T-helper 2 cell (primary cell): ENCODE results near the gene ABHD6.
"Not testable (repeated sequence)": the region's sequence is repeated elsewhere in the genome, so short reads cannot be mapped to it uniquely, and the experiment has no call there.

ENCODE experiments used
- DNase-seq, 5 experiments: peaks; one replicate each; pipeline versions ENCODE4 v3.0.0 to v3.0.0-alpha.2; 2012 to 2022

Gene ABHD6

DNA sequence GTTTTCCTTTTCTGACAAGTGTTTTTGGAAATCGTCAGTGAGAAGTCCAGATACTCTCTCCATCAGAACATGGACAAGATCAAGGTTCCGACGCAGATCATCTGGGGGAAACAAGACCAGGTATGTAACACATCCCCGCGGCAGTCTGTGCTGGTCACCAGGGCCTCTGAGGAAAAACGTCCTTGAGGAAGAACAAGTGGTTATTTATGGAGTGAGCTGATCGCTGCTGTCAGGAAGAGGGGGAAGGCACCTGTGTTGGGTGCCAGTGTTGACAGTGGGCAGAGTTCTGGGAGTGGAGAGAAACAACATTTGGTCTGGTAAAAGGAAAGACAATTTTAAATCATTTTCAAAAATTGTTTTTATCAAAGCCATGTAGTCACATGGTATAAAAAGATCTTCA, 47.7 kb downstream of the ABHD6 start:
- no peak for DNase-seq

DNA sequence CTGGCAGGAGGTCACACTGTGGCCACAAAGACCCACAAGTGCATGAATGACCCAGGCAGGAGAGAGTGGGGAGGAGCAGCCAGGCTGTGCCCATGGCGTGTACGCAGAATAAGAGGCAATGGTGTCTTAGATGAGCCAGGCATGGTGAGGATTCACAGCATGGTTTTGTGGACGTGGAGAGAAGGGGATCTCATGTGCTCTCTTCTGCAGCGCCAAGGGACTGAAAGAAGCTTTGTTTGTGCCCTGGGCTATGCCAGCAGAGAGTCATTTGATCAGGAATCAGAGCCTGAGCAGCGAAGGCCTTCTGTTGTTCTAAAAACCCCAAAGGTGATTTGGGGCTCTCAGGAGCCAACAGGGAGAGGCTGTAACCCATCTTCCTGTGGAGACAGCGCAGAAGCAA, 49.8 kb downstream of the ABHD6 start:
- no peak for DNase-seq

DNA sequence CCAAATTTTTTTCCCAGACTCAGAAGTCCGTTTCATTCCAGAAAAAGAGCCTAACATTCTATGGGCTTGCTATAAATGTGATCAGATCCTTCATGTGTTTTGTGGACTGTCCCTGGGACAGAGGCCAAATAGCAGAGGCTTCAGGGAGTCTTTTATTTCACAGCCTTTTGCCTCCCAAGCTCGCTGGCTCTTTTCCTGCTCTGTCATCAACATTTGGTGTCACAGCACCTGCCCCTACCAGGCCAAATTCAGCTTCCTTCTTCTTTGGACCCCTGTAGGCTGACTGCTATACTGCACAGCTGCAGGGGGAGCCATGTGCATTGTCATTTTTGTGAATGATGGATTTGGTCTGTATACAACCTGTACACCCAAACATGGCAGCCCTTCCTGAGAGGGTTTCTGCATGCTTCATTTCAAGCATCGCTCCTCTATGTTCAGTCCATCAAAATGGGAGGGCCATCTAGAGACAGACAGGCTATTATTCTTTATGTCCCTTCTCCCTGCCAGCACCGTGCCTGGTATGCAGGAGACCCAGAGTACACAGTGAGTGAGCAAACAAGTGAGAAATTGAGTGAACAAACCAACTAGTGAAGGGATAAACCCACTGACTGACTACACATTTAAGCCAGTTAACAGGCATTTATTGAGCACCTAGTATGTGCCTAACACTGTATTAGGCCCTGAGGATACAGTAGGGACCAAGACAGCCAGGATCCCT, 50.6 kb downstream of the ABHD6 start:
- DNase-seq = peak in 1 of 5 experiments; percentile 20

DNA sequence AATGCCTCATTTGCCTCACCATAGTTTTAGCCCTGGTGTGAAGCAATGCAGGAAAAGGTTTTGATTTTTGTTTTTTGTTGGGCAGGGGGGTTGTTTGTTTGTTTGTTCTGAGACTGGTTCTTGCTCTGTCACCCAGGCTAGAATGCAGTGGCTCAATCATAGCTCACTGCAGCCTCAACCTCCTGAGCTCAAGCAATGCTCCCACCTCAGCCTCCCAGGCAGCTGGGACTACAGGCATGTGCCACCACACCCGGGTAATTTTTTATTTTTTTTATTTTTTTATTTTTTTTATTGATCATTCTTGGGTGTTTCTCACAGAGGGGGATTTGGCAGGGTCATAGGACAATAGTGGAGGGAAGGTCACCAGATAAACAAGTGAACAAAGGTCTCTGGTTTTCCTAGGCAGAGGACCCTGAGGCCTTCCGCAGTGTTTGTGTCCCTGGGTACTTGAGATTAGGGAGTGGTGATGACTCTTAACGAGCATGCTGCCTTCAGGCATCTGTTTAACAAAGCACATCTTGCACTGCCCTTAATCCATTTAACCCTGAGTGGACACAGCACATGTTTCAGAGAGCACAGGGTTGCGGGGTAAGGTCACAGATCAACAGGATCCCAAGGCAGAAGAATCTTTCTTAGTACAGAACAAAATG, 51.5 kb downstream of the ABHD6 start:
- not testable (repeated sequence) for DNase-seq

DNA sequence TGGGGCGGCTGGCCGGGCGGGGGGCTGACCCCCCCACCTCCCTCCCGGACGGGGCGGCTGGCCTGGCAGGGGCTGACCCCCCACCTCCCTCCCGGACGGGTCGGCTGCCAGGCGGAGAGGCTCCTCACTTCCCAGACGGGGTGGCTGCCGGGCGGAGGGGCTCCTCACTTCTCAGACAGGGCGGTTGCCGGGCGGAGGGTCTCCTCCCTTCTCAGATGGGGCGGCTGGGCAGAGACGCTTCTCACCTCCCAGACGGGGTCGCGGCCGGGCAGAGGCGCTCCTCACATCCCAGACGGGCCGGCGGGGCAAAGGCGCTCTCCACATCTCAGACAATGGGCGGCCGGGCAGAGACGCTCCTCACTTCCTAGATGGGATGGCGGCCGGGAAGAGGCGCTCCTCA, 52.9 kb downstream of the ABHD6 start:
- not testable (repeated sequence) for DNase-seq

DNA sequence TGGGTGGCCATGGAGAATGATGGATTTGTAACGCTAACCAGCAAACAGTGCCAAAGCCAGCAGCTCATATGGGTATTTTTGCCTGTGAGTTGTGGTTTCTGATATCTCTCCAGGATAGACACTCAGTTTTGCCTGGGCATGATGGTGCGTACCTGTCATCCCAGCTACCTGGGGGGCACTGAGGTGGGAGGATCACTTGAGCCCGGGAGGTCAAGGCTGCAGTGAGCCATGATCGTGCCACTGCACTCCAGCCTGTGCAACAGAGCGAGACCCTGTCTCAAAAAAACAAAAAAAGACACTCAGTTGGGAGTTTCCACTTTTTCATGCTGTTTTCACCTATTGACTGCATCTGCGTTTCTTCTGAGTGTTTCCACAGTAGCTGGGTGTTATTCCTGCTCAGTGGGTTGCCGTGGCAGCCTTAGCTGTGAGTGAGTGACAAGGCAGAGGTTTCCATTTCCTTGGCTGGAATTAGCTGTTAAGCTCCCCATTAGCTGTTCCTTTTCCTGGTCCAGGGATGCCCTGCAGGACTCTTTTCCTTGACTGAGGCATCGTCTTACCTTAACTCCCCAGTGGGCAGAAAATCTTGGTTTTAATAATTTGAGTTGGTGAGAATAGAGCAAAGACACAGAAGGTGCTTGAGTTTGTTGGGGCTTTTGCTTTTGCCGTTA, 54.2 kb downstream of the ABHD6 start:
- no peak for DNase-seq

DNA sequence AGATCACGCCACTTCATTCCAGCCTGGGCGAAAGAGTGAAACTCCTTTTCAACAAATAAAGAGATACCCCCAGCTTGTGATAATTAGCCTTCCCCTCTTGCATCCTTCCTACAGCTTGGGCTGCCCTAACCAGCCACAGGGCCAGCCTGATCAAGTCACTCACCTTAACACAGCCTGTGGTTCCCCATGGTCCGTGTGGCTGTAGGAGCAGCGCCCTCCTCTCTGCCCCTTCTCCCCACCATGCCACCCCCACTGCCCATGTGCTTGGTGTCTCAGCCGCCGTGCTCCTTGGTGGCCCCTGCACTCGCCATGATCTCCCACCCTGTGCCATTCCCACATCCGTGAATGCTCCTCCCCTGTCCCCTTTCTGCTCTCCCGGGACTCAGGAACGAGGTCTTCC, 55.3 kb downstream of the ABHD6 start:
- no peak for DNase-seq

DNA sequence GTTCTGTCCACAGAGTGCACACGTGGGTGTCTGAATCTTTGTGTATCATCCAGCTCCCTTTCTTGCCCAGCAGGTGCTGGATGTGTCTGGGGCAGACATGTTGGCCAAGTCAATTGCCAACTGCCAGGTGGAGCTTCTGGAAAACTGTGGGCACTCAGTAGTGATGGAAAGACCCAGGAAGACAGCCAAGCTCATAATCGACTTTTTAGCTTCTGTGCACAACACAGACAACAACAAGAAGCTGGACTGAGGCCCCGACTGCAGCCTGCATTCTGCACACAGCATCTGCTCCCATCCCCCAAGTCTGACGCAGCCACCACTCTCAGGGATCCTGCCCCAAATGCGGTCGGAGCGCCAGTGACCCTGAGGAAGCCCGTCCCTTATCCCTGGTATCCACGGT, 55.9 kb downstream of the ABHD6 start:
- no peak for DNase-seq

DNA sequence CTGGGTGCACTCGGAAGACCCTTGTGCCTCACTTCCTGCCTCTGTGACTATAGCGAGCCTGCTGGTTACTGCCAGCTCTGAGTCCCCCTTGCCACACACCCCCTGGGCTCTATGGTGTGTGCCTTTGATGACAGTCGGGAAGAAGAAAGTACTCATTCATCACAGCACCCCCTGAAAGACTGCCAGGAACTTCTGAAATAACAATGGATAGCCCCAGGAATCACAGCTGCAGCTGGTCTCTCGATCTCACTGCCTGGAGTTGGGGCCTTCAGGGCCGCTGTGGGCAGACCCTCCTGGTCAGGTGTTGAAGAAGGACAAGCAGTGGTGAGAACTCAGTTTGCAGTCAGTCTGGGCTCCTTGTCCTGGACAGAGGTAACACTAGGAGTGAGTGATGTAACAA, 58.7 kb downstream of the ABHD6 start:
- no peak for DNase-seq

DNA sequence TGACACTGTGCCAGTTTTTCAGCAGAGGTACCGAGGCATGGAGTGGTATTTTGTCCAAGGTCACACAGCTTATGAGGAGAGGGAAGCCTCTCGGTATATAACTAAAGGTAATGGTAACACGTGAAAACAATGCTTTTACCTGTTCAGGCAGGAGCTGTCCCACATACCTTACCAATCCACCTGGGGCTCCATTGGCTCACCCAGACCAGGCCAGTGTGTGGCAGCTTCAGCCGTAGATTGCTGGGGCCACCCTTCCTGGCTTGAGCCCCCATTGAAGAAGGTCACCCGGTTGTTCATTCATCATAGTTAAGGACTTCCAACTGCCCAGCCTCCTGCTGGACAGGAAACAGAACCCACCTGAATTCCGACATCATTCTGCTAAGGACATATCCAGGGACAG, 59.3 kb downstream of the ABHD6 start:
- no peak for DNase-seq

DNA sequence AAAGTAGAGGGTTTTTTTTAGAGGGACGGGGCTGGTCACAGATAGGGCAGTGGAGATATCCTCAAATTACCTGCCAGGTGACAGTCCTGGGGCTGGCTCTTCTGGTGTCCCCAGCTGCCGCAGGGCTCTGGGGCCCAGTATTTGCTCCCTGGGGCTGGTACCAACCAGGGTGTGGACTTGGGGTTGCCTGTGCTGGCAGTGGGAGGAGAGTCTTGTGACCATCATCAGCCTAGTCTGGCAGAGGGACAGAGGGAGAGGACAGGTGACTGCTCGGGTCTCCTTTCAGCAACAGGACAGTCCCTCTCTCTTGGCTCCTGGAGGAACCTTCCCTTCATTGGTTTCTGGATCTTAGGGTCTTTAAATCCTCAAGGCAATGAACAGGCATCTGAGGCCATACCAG, 60.6 kb downstream of the ABHD6 start:
- DNase-seq = no peak

DNA sequence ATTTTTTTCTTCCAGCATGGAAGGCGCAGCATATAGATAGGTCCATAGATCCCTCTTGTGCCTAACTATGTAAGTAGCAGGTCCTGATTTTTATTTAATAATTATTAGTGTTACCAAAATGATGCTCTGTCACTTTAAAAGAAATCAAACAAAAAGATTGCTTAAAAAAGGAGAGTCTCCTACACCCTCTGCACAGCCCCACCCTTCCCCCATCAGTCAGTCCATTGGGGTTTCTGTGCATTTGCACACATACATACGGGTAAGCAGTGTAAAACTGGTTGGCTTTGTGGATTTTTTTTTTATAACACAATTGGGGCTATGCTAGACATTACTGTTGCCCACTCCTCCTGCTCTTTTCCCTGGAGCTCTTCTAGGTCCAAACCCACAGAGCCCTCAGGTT, 61.5 kb downstream of the ABHD6 start:
- no peak for DNase-seq

DNA sequence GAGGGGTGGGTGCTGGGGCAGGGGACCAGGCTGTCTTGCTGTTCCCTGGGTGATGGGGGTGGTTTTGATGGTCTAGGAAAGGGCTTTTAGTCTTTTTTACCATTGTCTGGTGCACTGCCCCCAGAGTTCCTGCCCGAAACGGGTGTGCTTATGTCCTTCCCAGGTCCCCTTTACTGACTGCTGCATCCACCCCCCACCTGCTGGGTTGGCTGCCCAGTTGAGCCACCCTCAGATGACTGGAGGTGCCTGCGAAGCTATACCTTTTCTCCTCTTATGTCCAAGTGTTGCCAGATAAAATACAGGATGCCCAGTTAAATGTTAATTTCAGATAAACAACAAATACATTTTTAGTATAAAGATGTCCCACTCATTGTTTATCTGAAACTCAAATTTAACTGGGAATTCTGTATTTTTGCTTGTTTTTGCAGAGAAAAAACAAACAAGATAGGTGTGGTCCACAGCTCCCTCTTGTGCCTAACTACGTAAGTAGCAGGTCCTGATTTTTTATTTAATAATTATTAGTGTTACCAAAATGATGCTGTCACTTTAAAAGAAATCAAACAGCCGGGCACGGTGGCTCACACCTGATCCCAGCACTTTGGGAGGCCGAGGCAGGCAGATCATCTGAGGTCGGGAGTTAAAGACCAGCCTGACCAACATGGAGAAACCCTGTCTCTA, 62.4 kb downstream of the ABHD6 start:
- DNase-seq = no peak

DNA sequence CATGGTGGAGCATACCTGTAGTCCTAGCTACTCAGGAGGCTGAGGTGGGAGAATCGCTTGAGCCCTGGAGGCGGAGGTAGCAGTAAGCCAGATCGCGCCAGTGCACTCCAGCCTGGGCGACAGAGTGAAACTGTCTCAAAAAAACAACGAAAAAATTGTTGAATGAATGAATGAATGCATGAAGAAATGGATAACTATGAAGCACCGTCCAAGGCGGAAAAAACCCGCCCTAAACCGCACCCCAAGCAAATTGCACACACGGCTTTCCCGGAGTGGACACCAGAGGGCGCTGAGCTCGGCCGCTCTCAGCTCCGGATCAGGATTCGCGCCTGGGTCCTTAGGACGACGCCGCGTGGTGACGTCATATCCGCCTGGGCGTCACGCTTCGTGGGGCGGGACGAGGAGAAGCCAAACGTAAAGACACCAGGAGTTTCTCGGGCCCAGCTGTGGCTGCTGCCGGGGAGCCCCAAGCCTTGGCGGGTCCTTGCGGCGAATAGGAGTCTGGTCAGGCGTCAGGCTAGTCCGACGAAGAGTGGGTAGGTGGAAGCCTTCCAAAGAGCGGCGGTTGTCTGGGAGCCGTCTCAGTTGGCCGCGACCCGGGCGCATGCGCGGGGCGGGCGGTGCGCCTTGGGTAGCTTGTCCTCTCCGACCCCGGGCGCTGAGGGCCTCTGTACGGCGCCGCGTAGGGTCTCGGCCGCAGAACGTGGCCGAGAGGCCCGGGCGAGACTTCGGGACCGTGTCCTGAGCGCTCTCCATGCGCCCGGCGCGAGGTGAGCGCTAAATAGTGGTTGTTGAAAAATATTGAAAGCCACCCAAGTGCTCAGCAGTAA, 68.5 kb downstream of the ABHD6 start, which contains the start of the genes HTD2 and RPP14:
Gene HTD2 (plus strand): TSS at position 639 of the 830 bp plus-strand sequence. CDS start 11,094 bp downstream, outside the sequence.
Gene RPP14 (plus strand): TSS at position 364 of the 830 bp plus-strand sequence. CDS start 4,085 bp downstream, outside the sequence.
- peak; percentile 95 to 99 (median 97) for DNase-seq

DNA sequence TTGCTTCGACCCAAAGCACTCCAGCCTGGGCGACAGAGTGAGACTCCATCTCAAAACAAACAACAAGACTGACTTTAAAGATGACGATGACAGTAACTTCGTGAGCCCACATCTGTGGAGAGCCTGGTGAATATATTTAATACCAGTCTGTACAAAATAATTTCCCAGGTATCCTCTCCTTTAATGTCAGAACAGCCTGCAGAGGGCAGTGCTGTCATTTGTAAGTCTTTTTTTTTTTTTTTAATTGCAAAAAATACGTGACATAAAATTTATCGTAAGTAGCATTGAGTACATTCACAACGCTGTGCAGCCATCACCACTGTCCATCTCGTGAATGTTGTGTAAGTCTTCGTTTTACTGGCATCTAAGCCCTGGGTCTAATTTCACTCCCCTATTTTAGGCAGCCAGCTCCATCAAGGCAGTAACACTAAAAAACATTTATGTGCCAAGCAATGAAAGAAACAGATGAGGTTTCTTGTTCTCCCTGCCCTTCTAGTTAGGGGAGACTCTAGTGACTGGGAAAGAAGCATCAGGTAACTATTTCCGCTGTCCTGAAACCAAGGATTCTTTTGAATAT, 70.1 kb downstream of the ABHD6 start:
- peak in 4 of 5 experiments; percentile 7 to 81 (median 32) for DNase-seq

DNA sequence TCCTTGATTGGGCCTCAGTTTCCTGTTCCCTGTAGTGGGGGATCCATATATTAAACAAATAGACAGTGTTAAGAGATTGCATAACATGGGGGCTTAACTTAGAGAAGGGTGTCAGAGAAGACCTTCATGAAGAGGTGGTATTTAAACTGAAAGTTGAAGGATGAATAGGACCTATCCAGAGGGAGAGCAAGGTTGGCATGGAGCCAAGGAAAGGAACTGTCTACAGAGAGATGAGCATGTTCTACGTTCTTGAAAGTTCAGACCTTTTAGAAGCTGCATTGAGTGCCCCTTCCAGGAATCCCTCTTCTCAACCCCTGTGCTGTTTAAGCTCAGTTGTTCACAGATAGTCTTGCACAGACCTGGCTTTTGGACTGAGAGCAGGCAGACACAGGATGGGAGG, 71.1 kb downstream of the ABHD6 start:
- DNase-seq = no peak

DNA sequence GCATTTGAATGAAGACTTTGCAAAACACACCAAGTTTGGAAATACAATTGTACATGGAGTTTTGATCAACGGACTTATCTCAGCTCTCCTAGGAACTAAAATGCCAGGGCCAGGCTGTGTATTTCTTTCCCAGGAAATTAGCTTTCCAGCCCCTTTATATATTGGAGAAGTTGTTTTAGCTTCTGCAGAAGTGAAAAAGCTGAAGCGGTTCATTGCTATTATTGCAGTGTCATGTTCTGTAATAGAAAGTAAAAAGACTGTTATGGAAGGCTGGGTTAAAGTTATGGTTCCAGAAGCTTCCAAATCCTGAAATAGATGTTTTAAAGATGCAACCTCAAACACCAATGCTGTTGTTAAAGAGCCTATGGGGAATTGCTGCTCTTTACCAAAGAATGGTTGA, 80.2 kb downstream of the ABHD6 start:
- no peak for DNase-seq

DNA sequence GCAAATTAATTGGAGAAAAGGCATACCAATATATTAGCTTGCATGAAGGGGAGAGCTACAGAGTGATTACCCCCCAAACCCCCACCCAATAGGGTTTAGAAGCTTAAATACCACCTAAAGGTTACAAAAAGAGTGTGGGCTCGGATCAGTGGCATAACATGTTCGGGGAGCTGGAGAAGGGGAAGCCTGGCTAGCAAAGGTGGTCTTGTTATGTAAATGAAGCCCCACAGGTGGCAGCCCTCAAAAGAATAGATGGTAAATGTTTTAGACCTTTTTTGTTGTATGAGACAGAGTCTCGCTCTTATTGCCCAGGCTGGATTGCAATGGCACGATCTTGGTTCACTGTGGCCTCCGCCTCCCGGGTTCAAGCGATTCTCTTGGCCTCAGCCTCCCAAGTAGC, 84.2 kb downstream of the ABHD6 start:
- DNase-seq = no peak

DNA sequence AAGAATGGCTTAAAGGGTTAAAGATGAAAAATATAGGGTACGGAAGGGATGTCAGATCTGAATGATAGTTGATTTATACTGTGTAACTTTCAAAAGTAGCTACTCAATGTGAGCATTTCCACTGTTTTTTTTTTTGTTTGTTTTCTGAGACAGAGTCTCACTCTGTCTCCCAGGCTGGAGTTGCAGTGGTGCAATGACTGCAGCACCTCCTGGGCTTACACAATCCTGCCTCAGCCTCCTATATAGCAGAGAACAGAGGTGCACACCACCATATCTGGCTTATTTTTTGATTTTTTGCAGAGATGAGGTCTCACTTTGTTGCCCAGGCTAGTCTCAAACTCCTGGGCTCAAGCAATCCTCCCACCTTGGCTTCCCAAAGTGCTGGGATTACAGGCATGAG, 85.2 kb downstream of the ABHD6 start:
- no peak for DNase-seq

DNA sequence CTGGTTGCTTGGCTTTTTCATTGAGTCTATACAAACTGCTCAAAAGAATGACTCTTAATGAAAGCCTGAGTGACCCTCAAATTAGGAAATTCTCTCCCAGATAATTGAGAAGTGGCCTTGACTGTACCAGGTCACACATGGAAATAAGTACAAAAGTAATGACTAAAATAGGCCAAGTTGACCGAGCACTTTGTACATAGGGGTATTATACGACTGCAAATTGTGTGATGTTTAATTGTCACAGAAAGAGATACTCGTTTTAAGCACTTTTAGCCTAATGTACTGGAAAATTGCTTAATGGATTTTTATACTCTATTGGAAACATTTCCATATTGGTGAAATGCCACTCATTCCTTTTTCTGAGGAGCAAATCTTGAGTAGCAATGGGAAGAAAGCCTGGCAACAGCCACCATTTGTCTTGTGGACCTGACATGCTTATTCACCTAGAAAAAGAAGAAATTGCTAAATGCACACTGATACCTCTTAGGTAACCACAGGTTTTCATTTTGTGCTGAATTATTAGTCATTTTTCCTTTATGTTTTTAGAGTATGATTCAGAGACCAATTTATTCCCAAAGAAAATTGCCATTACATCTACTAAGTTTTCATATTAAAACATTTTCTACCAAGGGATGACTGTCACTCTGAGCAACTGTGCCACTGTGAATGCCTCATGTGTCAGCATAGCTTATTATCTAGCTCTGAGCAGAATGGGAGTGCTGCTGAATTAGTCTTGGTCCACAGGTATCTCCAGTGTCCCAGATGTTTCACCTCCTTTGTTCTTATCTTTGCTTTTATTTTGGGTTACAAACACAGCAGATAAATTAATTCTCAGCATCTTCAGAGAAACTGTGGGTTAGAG, 86.2 kb downstream of the ABHD6 start:
- DNase-seq = no peak
